ENCODE data around the gene PSMB2. TPM values are rescaled to one million over a fixed set of nuclear protein-coding genes. Genes with fewer than 3 reads are reported as not detected.

Gene PSMB2
- total and polyA plus RNA-seq, 7 experiments from 2014 or later: 20.4 to 93.5 (median 26.2) TPM

GRCh38 chr1:35594005-35594760 is 47.1 kb downstream of the PSMB2 start:
- Histone ChIP-seq H3K9me3 (ENCODE audit: control insufficient read depth in 2 of 3, low read length in 3 of 3) (no peaks in the 10 kb centered on the region), H3K4me3 (ENCODE audit: low read length) (no peak overlapping the region), H3K4me1 (ENCODE audit: control insufficient read depth in 2 of 2, insufficient read depth in 2 of 2, low read length in 2 of 2) (peaks cover 0 to 11% of the 10 kb centered on the region in 2 donors), H3K27ac (ENCODE audit: low read depth, low read length) (no peak overlapping the region), H3K36me3 (ENCODE audit: control insufficient read depth in 2 of 3, insufficient read depth in 3 of 3, low read length in 3 of 3) (no peaks in the 10 kb centered on the region), H3K27me3 (ENCODE audit: control insufficient read depth in 2 of 2, insufficient read depth in 2 of 2, low read length in 2 of 2) (no peaks in the 10 kb centered on the region)
- Mint-ChIP-seq H3K27ac (peak overlapping the region in 2 of 9 donors; percentile 1 to 48), H3K4me3 (no peak overlapping the region), H3K36me3 (peaks cover 0 to 15% (median 5%) of the 10 kb centered on the region in 5 donors), H3K9me3 (no peaks in the 10 kb centered on the region), H3K4me1 (peaks cover 0 to 16% (median 9%) of the 10 kb centered on the region in 7 donors), H3K27me3 (no peaks in the 10 kb centered on the region)
- ATAC-seq: no peak
- ChIA-PET CTCF (no interaction called here), POLR2A (no interaction called here)
- no peak for DNase-seq
- intact Hi-C loops (cut with micrococcal nuclease): no loop called here

DNA sequence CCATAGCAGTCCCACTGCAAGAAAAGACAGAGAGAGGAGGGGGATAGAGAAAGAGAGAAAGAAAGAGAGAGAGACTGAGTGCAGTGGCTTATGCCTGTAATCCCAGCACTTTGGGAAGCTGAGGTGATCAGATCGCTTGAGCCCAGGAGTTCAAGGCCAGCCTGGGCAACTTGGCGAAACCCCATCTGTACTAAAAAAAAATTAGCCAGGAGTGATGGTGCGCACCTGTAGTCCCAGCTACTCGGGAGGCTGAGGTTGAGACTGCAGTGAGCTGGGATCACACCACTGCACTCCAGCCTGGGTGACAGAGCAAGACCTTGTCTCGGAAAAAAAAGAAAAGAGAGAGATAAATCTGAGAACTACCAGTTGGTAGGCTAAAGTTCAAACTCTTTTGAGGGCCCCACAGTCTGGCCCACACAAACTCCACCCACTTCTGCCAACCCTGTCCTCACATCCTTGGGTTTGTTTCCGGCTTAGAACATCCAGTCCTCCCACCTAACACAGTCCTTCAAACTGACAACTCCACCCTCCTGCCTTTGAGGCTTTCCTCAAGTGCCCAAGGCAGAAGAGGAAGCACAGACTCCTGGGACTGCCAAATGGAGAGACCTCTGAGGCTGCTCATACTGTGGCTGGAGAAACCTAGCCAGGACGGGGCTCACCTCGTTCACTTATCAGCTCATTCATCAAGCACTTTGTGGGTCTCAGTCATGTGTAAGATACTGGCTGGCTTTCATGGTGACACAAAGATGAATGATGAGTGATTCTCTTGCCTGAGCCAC is 48.1 kb downstream of the PSMB2 start:
- POLR2A ChIA-PET: no interaction called here
- peaks cover 0 to 15% (median 3%) of the 10 kb centered on the region in 5 donors for H3K36me3 Mint-ChIP-seq
- H3K27me3 Mint-ChIP-seq: no peaks in the 10 kb centered on the region
- peak overlapping the region in 1 of 10 donors; percentile 33 for H3K4me3 Mint-ChIP-seq
- peak overlapping the region in 5 of 9 donors; percentile 27 to 62 (median 46) for H3K27ac Mint-ChIP-seq
- CTCF ChIA-PET: no interaction called here
- intact Hi-C loops (cut with micrococcal nuclease): no loop called here
- ATAC-seq (no peak), DNase-seq (no peak)
- H3K4me1 ChIP-seq (ENCODE audit: control insufficient read depth in 2 of 2, insufficient read depth in 2 of 2, low read length in 2 of 2): peaks cover 0 to 11% of the 10 kb centered on the region in 2 donors
- no peaks in the 10 kb centered on the region for H3K9me3 Mint-ChIP-seq
- peaks cover 0 to 16% (median 9%) of the 10 kb centered on the region in 7 donors for H3K4me1 Mint-ChIP-seq
- no peaks in the 10 kb centered on the region for H3K27me3 ChIP-seq (ENCODE audit: control insufficient read depth in 2 of 2, insufficient read depth in 2 of 2, low read length in 2 of 2)
- no peak overlapping the region for H3K4me3 ChIP-seq (ENCODE audit: low read length)
- H3K9me3 ChIP-seq (ENCODE audit: control insufficient read depth in 2 of 3, low read length in 3 of 3): no peaks in the 10 kb centered on the region
- no peak overlapping the region for H3K27ac ChIP-seq (ENCODE audit: low read depth, low read length)
- H3K36me3 ChIP-seq (ENCODE audit: control insufficient read depth in 2 of 3, insufficient read depth in 3 of 3, low read length in 3 of 3): no peaks in the 10 kb centered on the region

DNA sequence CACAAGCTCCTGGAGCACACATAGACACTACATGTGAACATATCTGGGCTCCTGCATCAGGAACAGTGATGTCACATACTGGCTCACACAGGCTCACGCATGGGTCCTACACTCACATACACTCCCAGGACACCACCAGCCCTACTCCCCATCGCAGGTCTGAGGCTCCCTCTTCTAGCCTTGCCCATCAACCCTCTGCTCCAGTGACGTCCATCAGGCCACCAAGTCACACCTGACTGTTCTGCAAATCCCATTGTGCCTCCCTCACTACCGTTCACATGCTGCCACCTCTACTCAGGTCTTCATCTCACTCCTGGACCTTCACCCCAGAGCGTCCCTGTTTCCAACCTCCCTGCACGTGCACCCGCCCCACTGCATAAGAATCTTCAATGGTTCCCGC is 50.1 kb downstream of the PSMB2 start:
- Mint-ChIP-seq H3K4me1 (peaks cover 0 to 16% (median 9%) of the 10 kb centered on the region in 7 donors), H3K9me3 (no peaks in the 10 kb centered on the region), H3K4me3 (no peak overlapping the region), H3K27me3 (no peaks in the 10 kb centered on the region), H3K27ac (peak overlapping the region in 1 of 9 donors; percentile 5), H3K36me3 (peaks cover 0 to 15% (median 3%) of the 10 kb centered on the region in 5 donors)
- Histone ChIP-seq H3K36me3 (ENCODE audit: control insufficient read depth in 2 of 3, insufficient read depth in 3 of 3, low read length in 3 of 3) (no peaks in the 10 kb centered on the region), H3K27ac (ENCODE audit: low read depth, low read length) (no peak overlapping the region), H3K9me3 (ENCODE audit: control insufficient read depth in 2 of 3, low read length in 3 of 3) (no peaks in the 10 kb centered on the region), H3K4me3 (ENCODE audit: low read length) (no peak overlapping the region), H3K27me3 (ENCODE audit: control insufficient read depth in 2 of 2, insufficient read depth in 2 of 2, low read length in 2 of 2) (no peaks in the 10 kb centered on the region), H3K4me1 (ENCODE audit: control insufficient read depth in 2 of 2, insufficient read depth in 2 of 2, low read length in 2 of 2) (peaks cover 0 to 11% of the 10 kb centered on the region in 2 donors)
- DNase-seq: no peak
- ChIA-PET POLR2A (interaction anchor here (0.9 kb wide), 1 partner anchor 13 kb away, joined by 3 read pairs; no protein-coding TSS in a partner anchor), CTCF (no interaction called here)
- intact Hi-C loops (cut with micrococcal nuclease): no loop called here
- ATAC-seq: no peak

DNA sequence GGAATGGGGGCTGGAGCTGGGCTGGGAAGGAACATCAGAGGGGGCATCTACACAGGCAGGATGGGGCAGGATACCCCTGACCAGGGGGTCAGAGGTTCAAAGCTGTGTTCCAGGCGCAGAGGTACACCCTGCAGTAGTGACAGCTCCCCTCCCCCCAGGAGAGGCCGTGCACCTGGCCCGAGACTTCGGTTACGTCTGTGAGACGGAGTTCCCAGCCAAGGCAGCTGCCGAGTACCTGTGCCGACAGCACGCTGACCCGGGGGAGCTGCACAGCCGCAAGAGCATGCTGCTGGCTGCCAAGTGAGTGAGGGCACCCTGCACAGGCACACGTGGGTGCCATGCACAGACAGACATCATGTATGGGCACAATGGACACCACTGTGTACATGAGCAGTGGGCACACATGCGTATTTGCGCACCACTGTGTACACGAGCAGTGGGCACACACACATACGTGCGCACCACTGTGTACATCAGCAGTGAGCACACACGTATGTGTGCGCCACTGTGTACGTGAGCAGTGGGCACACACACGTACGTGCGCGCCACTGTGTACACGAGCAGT is 50.8 kb downstream of the PSMB2 start:
- Histone ChIP-seq H3K27ac (ENCODE audit: low read depth, low read length) (no peak overlapping the region), H3K4me1 (ENCODE audit: control insufficient read depth in 2 of 2, insufficient read depth in 2 of 2, low read length in 2 of 2) (peaks cover 0 to 11% of the 10 kb centered on the region in 2 donors), H3K27me3 (ENCODE audit: control insufficient read depth in 2 of 2, insufficient read depth in 2 of 2, low read length in 2 of 2) (no peaks in the 10 kb centered on the region), H3K36me3 (ENCODE audit: control insufficient read depth in 2 of 3, insufficient read depth in 3 of 3, low read length in 3 of 3) (no peaks in the 10 kb centered on the region), H3K9me3 (ENCODE audit: control insufficient read depth in 2 of 3, low read length in 3 of 3) (no peaks in the 10 kb centered on the region), H3K4me3 (ENCODE audit: low read length) (no peak overlapping the region)
- ATAC-seq (no peak), DNase-seq (no peak)
- peaks cover 0 to 16% (median 9%) of the 10 kb centered on the region in 7 donors for H3K4me1 Mint-ChIP-seq
- intact Hi-C loops (cut with micrococcal nuclease): no loop called here
- POLR2A ChIA-PET: no interaction called here
- CTCF ChIA-PET: no interaction called here
- no peak overlapping the region for H3K4me3 Mint-ChIP-seq
- peaks cover 0 to 15% (median 0%) of the 10 kb centered on the region in 5 donors for H3K36me3 Mint-ChIP-seq
- H3K27ac Mint-ChIP-seq: no peak overlapping the region
- no peaks in the 10 kb centered on the region for H3K9me3 Mint-ChIP-seq
- no peaks in the 10 kb centered on the region for H3K27me3 Mint-ChIP-seq

DNA sequence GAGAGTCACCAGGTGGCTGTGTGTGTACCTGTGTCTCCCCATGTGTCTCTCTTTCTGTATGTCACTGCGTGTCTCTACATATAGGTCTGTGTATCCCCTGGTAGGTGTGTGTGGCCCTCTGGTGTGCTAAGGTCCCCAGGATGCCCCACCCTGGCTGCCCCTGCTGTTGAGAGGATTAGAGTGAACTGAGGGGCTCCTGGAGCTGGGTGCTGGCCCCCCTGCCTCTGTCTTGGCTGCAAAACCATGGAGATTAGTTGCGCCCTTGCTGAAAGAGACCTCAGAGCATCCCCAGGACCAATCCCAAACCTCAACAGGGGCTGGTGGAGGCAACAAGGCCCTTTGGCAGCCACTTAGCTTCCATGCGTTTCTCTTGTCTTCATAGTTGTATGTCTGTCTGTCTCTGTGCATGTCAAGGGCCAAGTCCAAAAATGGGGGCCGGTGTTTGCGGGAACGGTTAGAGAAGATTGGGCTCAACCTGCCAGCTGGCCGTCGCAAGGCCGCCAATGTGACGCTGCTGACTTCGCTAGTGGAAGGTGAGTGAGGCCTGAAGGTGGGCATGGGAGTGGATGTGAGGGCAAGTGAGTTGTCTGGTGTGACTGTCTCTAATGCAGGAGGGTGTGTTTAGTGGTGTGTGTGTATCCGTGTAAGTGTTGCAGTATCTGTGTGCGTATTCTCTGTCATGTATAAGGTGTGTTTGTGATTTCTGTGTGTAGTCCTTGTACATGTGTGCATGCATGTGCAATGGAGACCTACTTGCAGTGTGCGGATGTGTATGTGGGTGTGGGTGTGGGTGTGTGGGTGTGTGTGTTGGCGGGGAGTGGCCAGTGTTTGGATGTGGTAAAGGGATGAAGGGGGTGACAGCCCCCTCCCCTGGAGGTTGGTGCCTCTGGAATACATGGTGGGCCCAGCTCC is 51.6 kb downstream of the PSMB2 start:
- Histone ChIP-seq H3K4me3 (ENCODE audit: low read length) (no peak overlapping the region), H3K27me3 (ENCODE audit: control insufficient read depth in 2 of 2, insufficient read depth in 2 of 2, low read length in 2 of 2) (no peaks in the 10 kb centered on the region), H3K27ac (ENCODE audit: low read depth, low read length) (no peak overlapping the region), H3K36me3 (ENCODE audit: control insufficient read depth in 2 of 3, insufficient read depth in 3 of 3, low read length in 3 of 3) (no peaks in the 10 kb centered on the region), H3K9me3 (ENCODE audit: control insufficient read depth in 2 of 3, low read length in 3 of 3) (no peaks in the 10 kb centered on the region), H3K4me1 (ENCODE audit: control insufficient read depth in 2 of 2, insufficient read depth in 2 of 2, low read length in 2 of 2) (peaks cover 0 to 11% of the 10 kb centered on the region in 2 donors)
- peaks cover 0 to 15% (median 0%) of the 10 kb centered on the region in 5 donors for H3K36me3 Mint-ChIP-seq
- ChIA-PET POLR2A (no interaction called here), CTCF (interaction anchor here (0.6 kb wide), 1 partner anchor 557 kb away, joined by 4 read pairs; no protein-coding TSS in a partner anchor)
- H3K27ac Mint-ChIP-seq: peak overlapping the region in 2 of 9 donors; percentile 9 to 11
- intact Hi-C loops (cut with micrococcal nuclease): no loop called here
- ATAC-seq: no peak
- no peak overlapping the region for H3K4me3 Mint-ChIP-seq
- H3K27me3 Mint-ChIP-seq: no peaks in the 10 kb centered on the region
- H3K4me1 Mint-ChIP-seq: peaks cover 0 to 16% (median 9%) of the 10 kb centered on the region in 7 donors
- DNase-seq: no peak
- no peaks in the 10 kb centered on the region for H3K9me3 Mint-ChIP-seq
